Measurements from ENCODE around the gene PPP4R1.
"Not testable (repeated sequence)": the region's sequence is repeated elsewhere in the genome, so short reads cannot be mapped to it uniquely, and the experiment has no call there.

PPP4R1 gene

DNA sequence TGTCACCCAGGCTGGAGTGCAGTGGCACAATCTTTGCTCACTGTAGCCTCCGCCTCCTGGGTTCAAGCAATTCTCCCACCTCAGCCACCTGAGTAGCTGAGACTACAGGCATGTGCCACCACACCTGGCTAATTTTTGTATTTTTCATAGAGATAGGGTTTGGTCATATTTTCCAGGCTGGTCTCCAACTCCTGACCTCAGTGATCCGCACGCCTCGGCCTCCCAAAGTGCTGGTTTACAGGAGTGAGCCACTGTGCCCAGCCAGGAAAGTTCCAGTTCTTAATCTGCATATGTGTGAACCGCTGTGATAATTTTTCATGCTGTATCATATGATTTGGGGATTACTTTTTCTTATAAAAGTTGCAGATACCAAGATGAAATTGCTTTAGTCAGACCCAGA, 14.6 kb upstream of the PPP4R1 start:
- DNase-seq (ENCODE audit: low read depth): no peak

DNA sequence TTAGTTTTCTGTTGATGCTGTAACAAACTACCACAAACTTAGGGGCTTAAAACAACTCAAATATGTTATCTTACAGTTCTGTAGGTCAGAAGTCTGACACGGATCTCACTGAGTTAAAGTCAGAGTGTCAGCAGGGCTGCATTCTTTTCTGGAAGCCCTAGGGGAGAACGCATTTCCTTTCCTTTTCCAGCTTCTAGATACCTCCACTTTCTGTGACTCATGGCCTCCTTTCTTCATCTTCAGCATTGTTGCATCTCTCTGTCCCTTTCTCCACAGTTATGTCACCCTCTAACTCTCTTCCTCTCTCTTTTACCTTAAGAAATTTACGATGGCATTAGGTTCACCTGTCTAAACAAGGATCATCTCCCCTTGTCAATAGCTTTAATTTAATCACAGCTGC, 13.3 kb upstream of the PPP4R1 start:
- DNase-seq (ENCODE audit: low read depth): no peak

DNA sequence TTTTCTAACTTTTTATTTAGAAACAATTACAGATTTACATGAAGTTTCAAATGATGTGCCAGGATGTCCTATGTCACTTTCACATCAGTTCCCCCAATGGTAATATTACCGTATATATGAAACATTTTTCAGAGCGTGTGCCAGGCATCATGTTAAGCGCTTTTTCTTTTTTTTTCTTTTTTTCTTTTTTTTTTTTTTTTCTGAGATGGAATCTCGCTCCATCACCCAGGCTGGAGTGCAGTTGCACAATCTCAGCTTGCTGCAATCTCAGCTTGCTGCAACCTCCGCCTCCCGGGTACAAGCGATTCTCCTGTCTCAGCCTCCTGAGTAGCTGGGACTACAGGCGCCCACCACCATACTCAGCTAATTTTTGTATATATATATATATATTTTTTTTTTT, 5.6 kb upstream of the PPP4R1 start:
- DNase-seq (ENCODE audit: low read depth): no peak

DNA sequence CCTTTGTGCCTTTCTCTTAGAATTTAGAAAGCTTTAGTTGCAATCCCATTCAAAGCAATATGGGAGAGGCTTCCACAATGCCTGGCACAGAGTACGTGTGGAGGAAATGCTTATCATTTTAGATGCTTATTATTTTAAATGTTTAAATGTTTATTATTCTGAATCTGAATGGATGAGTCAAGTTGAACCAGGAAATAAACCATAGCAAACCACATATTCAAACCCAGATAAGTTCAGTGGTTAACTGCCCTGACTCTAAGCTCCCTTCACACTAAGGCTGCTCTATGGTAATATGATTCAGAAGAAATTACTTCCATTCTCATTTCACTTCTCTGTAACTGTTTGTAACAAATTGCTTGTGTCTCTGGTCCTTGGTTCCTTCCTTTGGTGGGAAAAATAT, 5.2 kb upstream of the PPP4R1 start:
- peak; percentile 60 for DNase-seq (ENCODE audit: low read depth)

DNA sequence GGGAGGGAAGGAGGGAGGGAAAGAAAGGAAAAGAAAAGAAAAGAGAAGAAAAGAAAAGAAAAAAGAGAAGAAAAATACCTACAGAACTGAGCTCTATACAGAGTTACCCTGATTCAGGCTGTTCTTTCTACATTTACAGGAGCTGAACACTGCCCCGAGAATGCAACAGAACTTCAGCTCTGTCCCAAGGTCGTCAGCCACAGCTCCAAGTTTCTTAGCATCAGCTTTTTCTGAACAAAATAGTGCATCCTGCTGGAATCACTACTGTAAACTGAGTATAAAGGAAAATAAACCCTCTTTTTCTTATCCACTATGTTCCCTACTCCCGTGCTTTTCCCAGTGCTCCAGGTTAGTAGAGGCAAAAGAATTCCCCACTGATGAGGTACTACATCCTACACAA, 4.7 kb upstream of the PPP4R1 start:
- DNase-seq (ENCODE audit: low read depth): no peak

DNA sequence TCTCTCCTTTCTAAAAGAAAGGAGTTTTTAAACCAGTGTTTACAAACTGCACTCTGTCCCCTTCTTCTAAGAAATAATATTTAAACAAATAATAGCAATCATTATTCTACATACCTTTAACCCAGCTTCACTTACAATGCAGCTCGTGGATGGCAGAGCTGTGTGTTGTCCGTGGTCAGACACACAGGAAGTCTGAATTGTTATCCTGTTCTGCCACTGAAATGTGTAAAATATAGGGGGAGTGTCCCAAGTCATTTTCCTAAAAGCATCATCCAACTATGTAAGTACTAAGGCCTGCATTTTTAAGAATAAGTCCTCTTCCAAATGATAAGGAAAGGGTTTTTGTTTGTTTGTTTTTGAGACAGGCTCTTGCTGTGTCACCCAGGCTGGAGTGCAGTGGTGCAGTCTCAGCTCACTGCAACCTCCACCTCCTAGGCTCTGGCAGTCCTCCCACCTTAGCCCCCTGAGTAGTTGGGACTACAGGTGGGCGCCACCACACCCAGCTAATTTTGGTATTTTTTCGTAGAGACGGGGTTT, 2.7 kb upstream of the PPP4R1 start:
- DNase-seq (ENCODE audit: low read depth): no peak

DNA sequence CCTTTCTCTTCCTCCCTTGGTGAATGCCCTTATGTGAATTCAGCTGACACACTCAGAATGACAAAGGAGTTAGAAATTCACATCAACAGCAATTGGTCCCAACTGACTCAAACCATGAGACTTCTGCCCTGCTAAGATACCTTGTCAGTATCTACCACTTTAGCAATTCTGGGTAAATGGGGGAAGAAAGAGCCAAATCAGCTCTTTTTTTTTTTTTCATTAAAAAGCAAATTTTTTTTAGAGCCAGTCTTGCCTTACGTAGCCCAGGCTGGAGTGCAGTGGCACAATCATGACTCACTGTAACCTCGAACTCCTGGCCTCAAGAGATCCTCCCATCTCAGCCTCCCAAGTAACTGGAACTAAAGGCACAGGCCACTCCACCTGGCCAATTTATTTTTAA, 1.7 kb upstream of the PPP4R1 start:
- DNase-seq (ENCODE audit: low read depth): no peak

DNA sequence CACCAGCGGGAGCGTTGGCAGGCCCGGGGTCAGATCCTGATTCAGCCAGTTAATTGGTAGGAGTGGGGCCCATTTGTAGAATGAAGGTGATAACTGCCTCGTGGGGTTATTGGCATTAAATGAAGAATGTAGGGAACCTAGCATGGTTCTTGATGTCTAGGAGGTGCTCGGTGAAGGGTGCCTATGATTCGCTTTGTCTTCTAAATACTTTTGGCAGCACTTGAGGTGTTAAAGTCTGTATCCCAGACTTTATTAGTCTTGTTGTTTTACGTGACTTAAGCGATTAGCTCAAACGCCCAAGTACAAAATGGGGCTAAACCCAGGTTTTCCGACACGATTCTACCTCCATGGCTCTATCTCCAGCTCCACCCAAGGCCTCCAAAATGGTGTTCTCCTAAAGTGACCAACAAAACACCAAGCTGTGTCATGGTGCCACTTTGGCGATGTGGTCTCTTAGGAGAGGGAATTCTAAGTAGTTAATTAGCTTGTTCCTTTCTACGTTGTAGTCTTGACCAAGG, 980 bp upstream of the PPP4R1 start:
- no peak for DNase-seq (ENCODE audit: low read depth)

DNA sequence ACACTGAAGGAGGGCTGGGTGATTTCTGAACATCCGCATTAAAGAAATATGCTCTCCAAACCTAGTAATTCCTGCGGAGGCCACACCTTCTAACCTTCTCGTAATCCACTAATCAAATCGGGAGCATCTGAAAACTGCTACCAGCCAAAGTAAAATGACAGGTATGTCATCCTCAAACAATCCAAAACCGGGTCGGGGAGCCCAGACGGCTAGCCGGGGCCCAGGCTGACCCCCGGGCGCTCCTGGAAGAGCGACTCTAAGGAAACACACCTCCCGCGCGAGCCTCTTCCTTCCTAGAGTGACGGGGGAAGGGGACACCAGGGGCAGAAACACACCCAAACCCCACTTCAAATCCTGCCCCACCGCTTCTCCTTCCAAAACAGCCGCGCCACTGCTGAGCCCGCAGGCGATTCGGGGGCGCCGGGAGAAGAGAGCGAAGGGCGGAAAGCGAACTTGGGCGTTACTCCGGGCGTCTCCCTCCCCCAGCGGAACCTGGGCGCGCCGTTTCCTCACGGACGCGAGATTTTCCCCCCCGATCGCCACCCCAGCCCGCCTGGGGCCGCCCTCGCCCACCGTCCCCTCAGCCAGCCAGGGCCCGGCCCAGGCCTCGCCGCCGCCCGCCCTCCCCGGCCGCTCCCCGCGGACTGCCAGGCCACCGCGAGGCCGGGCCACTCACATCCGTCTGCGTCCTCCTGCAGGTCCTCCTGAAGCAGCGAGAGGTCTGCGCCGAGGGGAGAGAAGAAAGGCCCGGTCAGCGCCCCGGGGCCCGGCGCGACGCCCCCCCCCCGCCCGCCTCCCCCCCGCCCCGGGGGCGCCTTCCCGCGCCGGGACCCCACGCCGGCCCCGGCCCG, 584 bp downstream of the PPP4R1 start:
- no peak for DNase-seq (ENCODE audit: low read depth)

DNA sequence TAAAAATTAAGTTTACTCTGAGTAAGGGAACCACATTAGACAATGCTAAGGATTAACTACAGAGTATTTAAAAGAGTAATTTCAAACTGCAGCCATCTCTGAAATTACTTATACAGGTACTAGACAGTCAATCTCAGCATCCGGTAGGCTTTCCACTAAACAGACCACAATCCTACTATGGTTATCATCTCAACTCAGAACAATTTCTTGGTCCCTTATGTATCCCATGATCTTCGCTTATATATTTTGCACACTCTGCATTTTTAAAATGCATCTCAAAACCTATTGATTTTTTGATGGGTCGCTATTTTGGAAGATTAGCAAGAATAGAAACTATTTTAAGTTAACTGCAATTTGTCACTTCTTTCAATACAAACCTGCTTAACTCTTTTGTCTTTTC, 1.4 kb downstream of the PPP4R1 start:
- DNase-seq (ENCODE audit: low read depth): no peak

DNA sequence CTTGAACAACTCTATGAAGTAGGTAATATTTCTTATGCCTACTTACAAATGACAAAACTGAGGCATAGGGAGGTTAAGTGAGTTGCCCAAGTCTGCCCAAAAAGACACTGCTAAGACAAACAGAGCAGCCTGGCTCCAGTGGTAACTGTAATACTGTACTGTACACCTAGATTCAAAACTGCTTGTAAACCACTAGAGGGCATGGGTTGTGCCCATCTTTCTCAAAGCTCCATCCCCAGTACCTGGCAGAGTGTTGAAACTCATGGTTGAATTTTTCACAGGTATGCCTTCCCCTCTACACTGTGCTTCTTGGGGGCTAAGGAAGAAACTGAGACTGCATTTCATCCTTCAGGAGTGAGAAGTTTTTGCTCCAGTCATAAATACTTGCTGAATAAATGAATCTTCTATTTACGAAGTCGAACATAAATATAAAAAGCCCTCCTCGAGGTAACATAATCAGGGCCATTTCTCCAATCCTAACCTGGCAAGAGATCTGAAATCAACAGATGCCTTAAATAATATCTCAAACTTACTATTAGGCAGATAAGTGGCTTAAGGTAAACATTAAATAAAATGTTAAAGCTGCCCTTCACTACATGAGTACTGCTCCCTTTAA, 2.0 kb downstream of the PPP4R1 start:
- DNase-seq (ENCODE audit: low read depth): no peak

DNA sequence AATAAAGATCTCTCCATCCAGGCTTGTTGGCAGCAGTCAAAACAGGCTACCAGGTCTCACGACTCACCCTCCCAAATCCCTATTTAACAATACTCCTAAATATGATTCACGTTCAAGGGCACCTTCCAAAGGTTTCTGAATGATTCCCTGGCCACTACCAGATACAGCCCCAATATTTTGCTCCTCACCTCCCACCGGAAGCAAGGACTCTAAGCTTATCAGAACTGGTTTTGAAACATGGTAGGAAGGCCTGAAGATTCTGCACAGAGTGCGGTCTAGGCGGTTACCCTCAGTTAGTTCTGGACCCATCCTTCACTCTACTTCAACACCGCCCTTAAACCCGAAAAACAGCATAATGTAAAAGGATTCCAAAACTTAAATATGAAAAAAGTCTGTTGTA, 5.2 kb downstream of the PPP4R1 start:
- no peak for DNase-seq (ENCODE audit: low read depth)

DNA sequence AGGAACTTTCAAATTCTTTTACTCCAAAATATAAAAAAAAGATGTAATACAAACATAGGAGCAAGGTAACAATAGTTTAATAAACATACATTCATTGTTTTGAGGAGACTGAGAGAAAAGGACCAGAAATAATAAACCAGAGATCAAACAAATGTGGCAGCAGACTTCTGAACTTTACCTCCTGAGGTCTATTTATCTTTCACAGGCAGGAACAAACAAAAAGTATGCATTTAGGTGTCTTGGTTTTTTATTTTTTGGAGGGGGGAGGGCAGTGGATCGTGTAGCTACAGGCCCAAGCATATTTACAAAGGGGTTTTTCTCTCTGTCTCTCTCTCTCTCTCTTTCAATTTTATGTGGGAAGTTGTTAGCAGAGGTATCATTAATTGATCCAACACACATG, 5.6 kb downstream of the PPP4R1 start:
- DNase-seq (ENCODE audit: low read depth): no peak

DNA sequence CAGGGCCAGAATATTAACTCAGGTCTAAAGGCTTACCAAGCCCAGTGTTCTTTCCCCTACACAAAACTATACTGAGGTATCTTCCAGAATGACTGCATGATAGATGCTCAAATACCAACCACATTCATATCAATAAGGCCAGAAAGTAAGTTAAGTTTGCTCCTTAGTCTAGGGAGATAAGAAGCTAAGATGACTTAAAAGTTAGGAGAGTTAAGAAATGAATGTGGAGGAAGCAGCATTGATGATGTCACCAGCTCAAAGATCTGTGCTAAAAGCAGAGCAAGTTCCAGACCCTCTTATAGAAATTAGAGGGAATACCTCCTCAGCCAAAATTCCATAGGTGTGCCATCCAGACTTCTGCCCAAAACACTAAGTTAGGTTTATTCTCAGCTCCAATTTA, 6.1 kb downstream of the PPP4R1 start:
- DNase-seq (ENCODE audit: low read depth): no peak

DNA sequence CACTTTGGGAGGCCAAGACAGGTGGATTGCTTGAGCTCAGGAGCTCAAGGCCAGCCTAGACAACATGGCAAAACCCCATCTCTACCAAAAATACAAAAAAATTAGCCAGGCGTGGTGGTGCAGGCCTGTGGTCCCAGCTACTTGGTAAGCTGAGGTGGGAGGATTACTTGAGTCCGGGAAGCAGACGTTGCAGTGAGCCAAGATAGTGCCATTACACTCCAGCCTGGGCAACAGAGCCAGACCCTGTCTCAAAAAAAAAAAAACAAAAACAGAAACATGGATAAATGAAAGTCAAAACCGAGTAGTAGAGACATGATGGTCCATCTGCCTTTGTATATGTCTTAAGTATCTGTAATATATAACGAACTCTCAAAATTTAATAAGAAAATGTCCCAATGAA, 7.2 kb downstream of the PPP4R1 start:
- DNase-seq (ENCODE audit: low read depth): not testable (repeated sequence)

DNA sequence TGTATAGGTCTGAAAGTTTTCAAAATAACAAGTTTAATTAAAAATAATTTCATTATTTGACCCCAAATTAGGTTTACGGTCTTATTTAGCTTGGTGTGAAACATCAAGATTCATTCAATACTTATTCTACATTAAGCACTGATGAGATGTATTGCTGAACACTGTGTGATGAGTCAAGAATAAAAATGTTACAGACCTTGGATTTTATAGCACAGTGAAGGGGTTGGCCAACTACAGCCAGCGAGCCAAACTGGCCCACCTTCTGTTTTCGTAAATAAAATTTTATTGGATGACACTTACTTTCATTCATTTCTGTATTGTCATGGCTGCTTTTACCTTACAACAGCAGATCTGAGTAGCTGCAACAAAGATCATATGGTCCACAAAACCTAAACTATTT, 8.3 kb downstream of the PPP4R1 start:
- no peak for DNase-seq (ENCODE audit: low read depth)

DNA sequence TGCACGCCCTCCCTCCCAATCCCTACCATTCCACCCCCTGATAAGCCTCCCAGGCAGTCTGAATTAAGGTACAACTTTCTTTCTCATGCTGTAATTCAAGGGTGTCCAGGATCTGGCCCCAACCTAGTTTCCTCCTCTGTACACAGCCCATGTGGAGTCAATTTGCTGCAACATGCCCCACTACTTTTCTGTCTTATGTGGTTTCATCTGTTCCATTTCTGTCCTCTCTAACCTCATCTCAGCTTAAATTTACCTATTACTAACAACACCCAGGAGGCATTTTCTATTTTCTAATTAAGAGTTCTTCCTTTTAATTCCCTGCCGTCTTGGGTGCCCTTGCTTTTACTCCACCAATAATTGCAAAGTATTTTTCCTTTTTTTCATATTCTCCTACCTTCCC, 10.0 kb downstream of the PPP4R1 start:
- DNase-seq (ENCODE audit: low read depth): no peak

DNA sequence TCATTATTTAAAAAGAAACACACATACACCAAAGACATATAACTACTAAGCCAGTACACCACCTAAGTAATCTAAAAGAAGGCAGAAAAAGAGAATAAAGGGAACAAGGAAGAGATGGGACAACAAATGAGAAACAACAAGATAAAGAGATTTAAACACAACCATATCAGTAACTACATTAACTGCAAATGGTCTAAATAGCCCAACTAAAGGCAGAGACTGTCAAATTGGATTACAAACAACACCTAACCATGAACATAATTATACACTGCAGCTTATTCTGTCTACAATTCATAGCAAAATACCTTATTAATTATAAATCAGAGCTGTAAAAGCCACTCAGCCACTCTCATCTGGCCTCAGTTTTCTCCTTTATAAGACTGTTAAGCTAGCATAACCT, 15.0 kb downstream of the PPP4R1 start:
- DNase-seq (ENCODE audit: low read depth): no peak

DNA sequence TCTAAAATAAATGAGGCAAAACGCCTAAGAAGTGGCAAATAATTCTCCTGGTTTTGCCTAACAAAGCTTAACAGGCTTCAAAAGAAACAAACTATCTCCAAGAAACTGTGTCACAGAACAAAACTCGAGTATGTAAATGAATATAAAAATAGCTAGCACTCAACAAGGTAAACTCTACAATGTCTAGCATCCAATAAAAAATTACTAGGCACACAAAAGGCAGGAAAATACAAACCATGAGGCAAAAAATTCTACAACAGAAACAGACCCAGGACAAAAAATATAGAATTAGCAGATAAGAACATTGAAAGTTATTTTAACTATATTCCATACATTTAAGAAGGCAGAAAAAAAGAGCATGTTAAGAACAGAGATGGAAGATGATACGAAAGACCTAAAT, 16.8 kb downstream of the PPP4R1 start:
- DNase-seq (ENCODE audit: low read depth): no peak

DNA sequence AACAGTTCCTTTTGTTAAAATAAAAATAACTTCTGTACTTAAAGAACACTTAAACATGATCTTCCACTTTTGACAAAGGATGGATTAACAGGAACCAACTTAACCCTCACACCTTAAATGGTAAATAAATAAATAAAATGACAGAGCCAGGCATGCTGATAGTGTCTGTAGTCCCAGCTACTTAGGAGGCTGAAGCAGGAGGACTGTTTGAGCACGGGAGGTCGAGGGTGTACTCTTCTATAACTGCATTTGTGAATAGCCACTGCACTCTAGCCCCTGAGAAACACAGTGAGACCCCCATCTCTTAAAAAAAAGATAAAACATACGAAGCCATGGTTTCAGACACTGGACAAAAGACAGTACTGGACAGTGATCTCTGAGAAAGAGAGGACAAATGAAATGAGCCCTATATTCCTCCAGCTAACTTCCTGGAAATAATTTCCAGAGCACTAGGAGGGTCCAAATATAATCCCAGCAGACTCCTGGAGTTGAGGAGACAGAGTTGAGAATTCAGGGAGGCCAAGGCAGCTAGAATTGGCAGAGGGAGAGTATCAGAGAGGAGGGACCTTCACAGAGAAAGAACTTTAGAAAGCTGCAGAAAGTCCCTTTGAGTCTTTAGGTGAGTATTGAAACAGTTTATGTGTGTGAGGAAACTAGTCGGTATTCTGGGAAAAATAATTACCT, 17.4 kb downstream of the PPP4R1 start:
- no peak for DNase-seq (ENCODE audit: low read depth)

DNA sequence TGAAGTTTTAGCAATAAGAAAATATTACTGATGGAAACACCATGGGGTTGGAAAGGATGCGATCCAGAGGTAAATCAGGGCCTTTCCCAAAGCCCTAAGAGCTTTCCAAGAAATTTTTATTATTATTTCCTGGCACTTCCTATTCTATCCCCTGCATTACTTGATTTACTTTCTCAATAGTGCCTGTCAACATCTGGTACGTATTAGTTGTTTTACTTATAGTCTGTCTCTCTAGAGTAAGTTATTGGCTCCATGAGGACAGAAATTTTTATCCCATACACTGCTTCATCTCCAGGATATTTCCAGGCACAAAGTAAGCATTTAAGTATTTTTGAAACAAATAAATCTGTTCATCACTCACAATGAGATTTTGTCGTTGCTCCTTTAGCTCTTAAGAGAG, 18.1 kb downstream of the PPP4R1 start:
- DNase-seq (ENCODE audit: low read depth): no peak

DNA sequence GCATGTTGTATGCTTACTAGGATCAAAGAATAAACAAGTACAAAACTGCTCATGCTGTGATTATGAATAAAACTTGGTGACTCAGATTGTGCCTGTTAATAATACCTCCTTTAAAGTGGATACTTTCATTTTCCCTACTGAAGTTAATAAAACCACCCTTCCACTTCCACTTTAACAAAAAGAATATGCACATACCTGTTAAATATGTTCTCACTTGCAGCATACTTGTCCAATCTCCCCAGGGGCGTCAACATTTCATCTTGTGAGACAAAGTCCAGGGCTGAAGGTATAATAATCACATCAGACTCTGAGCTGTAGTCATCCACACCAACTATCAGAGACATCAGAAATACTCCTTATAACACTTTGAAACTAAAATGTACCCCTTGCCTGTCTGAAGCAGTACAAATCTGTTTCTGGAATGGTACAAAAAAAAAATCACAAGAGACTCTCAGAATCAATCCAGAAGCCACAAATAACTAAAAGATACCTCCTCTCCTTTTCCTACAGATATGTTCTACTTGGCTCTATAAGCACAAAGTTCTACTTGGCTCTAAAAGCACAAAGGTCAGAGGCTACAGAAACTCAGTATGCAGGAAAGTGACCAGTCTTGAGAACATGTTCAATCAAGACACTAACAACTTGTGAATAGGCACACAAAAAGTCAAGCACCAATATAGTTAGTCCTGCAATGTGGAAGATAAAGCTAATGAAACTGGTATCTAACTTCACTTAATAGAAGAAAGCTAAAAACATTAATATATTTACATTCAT, 19.3 kb downstream of the PPP4R1 start:
- no peak for DNase-seq (ENCODE audit: low read depth)

All from non-pigmented ciliary epithelial cell (primary cell).